Stimulated activated CD4-positive, alpha-beta T cell treated with anti-CD3 and anti-CD28 coated beads, Interleukin-1b, Interleukin-23, amount 100 ng/mL, for 24 hours (primary cell): Measurements from ENCODE around the gene PPFIA1.

Experiments used
- DNase-seq, 4 experiments: peaks; one replicate each; pipeline ENCODE4 v3.0.0-alpha.2; 2020; ENCODE audit warnings: low read depth in 4 of 4, low spot score in 1 of 4

The PPFIA1 gene

GRCh38 chr11:70411713-70412452, 141.4 kb downstream of the PPFIA1 start:
- DNase-seq: no peak

- DNase-seq: no peak
These were observed 142.7 kb downstream of the PPFIA1 start for GRCh38 chr11:70413151-70413550.

GRCh38 chr11:70414341-70415100, 144.0 kb downstream of the PPFIA1 start:
- no peak for DNase-seq

GRCh38 chr11:70415191-70415590, 144.7 kb downstream of the PPFIA1 start:
- DNase-seq: no peak

- DNase-seq: no peak
These were observed 145.3 kb downstream of the PPFIA1 start for GRCh38 chr11:70415642-70416395.

GRCh38 chr11:70416881-70417280, 146.4 kb downstream of the PPFIA1 start:
- DNase-seq: no peak

GRCh38 chr11:70418130-70418529, 147.6 kb downstream of the PPFIA1 start:
- DNase-seq: no peak

- no peak for DNase-seq
These were observed 149.0 kb downstream of the PPFIA1 start for GRCh38 chr11:70419307-70420007.

- no peak for DNase-seq
These were observed 149.5 kb downstream of the PPFIA1 start for GRCh38 chr11:70420008-70420464.

- no peak for DNase-seq
These were observed 150.0 kb downstream of the PPFIA1 start for GRCh38 chr11:70420496-70420895.

GRCh38 chr11:70421123-70421522, 150.6 kb downstream of the PPFIA1 start:
- no peak for DNase-seq

GRCh38 chr11:70422692-70423522, 152.4 kb downstream of the PPFIA1 start:
- no peak for DNase-seq

GRCh38 chr11:70423523-70424505, 153.3 kb downstream of the PPFIA1 start:
- DNase-seq: no peak

- no peak for DNase-seq
These were observed 154.4 kb downstream of the PPFIA1 start for GRCh38 chr11:70424765-70425344.

GRCh38 chr11:70427436-70427835, 156.9 kb downstream of the PPFIA1 start:
- DNase-seq: no peak

GRCh38 chr11:70428701-70429427, 158.4 kb downstream of the PPFIA1 start:
- no peak for DNase-seq

GRCh38 chr11:70429428-70429705, 158.9 kb downstream of the PPFIA1 start:
- DNase-seq: no peak
